GM12865 (cell line): ENCODE data around the gene GRAMD1B.
A peak's percentile ranks its signal among the peaks of the same experiment; 100 is the strongest.
"Not testable (repeated sequence)": the region's sequence is repeated elsewhere in the genome, so short reads cannot be mapped to it uniquely, and the experiment has no call there.

Experiments used
- DNase-seq: peaks from one replicate; pipeline ENCODE4 v3.0.0; 2010; ENCODE audit warnings: low read depth
- H3K4me3 ChIP-seq: 2 replicates; pipeline ENCODE4 v1.5.1; 2011; ENCODE audit warnings: mild to moderate bottlenecking, low read depth, low read length, control low read depth
- CTCF ChIP-seq: IDR thresholded peaks from 2 replicates; pipeline ENCODE4 v1.5.1; 2011; ENCODE audit warnings: low read length, control low read depth, low read depth, inconsistent platforms; ENCODE audit not compliant: insufficient read depth; ENCODE audit errors: missing control alignments

GRAMD1B gene

GRCh38 chr11:123507043-123507442 is 77.0 kb downstream of the GRAMD1B start:
- TF ChIP-seq CTCF, result no peak
- no peak for DNase-seq
- no peak overlapping the region for H3K4me3 ChIP-seq

- no peak overlapping the region for H3K4me3 ChIP-seq
- TF ChIP-seq CTCF, result no peak
- no peak for DNase-seq
These were observed 79.9 kb downstream of the GRAMD1B start for GRCh38 chr11:123509737-123510578.

- TF ChIP-seq CTCF, result no peak
- H3K4me3 ChIP-seq, result no peak overlapping the region
- DNase-seq, result no peak
These were observed 80.5 kb downstream of the GRAMD1B start for GRCh38 chr11:123510579-123510905.

GRCh38 chr11:123511037-123511870 is 81.2 kb downstream of the GRAMD1B start:
- DNase-seq, result peak; percentile 88
- no peak overlapping the region for H3K4me3 ChIP-seq
- TF ChIP-seq CTCF, result peak; percentile 92

GRCh38 chr11:123513309-123513708 is 83.2 kb downstream of the GRAMD1B start:
- not testable (repeated sequence) for H3K4me3 ChIP-seq, DNase-seq

GRCh38 chr11:123516238-123516637 is 86.2 kb downstream of the GRAMD1B start:
- no peak for TF ChIP-seq CTCF
- DNase-seq, result no peak
- H3K4me3 ChIP-seq, result no peak overlapping the region

GRCh38 chr11:123517559-123518364 is 87.7 kb downstream of the GRAMD1B start:
- peak; percentile 63 for DNase-seq
- TF ChIP-seq CTCF, result peak; percentile 5
- H3K4me3 ChIP-seq, result no peak overlapping the region
